Cardiac ventricle fibroblast (primary cell): Measurements from ENCODE around the gene CD207. TPM values are rescaled to one million over a fixed set of nuclear protein-coding genes. Genes with fewer than 3 reads are reported as not detected.

ENCODE experiments used
- total RNA-seq: library from RNA; depleted of rRNA; stranded (reverse); fragments of >200 nt; gene quantifications from 2 replicates; pipeline ENCODE4 v1.2.3, GENCODE V29; 2015

Gene CD207
- not detected in 2 replicates for total RNA-seq

DNA sequence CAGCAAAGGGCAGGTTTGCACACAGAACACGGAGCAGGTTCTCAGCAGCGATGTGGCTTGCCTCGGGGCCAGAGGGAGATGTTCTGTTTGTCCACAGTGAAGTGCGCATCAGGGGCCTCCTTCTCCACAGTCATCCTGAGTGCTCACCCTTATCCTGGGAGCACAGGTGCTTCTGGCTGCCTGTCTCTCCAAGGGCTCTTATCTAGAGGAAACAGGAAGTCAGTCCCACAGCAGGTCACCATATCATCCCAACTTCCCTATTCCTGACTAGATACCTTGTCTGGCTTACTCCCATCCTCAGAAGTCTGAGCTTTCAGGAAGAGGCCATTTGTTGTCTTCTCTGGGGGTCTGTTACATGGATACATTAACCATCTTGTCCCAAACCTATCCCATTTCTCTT is at the start of gene CD207:
CD207 (minus strand) TSS at position 174 of the 400 bp plus-strand sequence; CDS start at position 134, 40 bp downstream.

DNA sequence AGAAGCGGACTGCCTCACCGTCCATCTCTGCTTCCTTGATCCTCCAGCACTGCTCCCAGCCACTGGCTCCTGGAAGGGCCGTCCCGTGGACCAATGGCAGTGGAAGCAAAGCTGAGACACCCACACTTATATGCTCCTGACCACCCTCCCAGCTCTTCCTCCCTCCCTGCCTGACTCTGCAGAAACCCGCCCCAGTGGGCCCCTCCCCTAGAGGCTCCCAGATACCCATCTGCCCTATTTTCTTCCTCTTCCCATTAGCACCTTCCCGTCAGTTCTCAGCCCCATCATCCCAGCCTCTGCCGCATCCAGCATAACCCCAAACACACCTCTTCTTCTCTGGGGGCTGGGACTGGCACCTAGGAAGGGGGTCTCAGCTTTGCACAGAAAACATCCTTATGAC is 15.1 kb downstream of the CD207 start, which contains the start of gene CLEC4F:
CLEC4F (minus strand) TSS at position 101 of the 400 bp plus-strand sequence; CDS start at position 25, 76 bp downstream.

DNA sequence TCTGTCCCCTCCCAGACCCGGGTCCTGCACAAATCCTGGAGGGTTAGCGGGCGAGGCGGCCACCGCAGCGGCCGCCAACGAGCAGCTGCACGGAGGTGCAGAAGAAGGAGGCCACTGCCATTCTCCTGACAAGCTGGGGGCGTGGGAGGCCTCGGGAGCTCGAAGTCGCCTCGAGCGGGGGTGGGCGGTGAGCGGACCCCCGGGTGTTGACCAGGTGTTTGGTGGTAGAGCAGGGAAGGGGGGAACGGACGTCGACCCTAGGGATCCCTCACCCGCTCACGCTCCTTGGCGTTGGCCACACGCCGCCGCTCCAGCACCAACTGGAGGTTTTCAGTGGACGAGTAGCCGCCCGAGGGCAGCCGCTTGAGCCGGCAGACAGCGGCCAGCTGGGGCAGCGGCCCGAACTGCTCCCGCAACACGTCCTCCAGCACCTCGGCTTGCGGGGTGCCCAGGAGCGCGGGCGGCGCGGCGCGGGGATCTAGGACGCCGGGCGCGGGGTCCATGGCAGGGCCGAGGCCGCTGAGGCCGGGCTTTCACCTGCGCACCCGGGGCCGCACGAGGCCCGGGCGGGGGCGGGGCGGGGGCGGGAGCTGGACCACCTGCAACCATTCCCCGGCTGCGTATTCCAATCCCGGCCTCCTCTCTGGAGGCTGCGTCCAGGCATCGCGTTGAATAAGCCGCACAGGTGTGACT is 45.3 kb downstream of the CD207 start, which contains the start of gene FIGLA:
FIGLA (minus strand) TSS at position 508 of the 693 bp plus-strand sequence; CDS start at position 503, 5 bp downstream.

Other genes with a start within 250 kb of the CD207 start
- 0.05 TPM in 1 of 2 replicates, not detected in the other for gene ADD2, start 67.6 kb downstream of the CD207 start, total RNA-seq
- not detected in 2 replicates for gene FIGLA, start 45.2 kb downstream of the CD207 start, total RNA-seq
- gene CLEC4F, start 15.2 kb downstream of the CD207 start, total RNA-seq, result not detected in 2 replicates
- gene VAX2, start 64.8 kb upstream of the CD207 start, total RNA-seq, result 3.7 and 5.1 TPM in 2 replicates
- gene ATP6V1B1, start 100.1 kb upstream of the CD207 start, total RNA-seq, result 0.12 and 1.4 TPM in 2 replicates
- 0.39 and 1.5 TPM in 2 replicates for gene ANKRD53, start 142.8 kb upstream of the CD207 start, total RNA-seq
- gene TEX261, start 159.1 kb upstream of the CD207 start, total RNA-seq, result 30.7 and 37.8 TPM in 2 replicates
- gene NAGK, start 232.8 kb upstream of the CD207 start, total RNA-seq, result 46.5 and 72.5 TPM in 2 replicates